GM23248 (cell line): ENCODE results near the gene NAPG. TPM values are rescaled to one million over a fixed set of nuclear protein-coding genes. Genes with fewer than 3 reads are reported as not detected.

Experiments
- DNase-seq: peaks from one replicate; pipeline ENCODE4 v3.0.0-alpha.2; 2015
- H2AFZ ChIP-seq: fragments of 200-600 bp; sonication (generic); 2 replicates; pipeline ENCODE4 v1.6.1; 2016; ENCODE audit warnings: antibody characterized with exemption
- H3F3A ChIP-seq: fragments of 200-600 bp; sonication (generic); 2 replicates; pipeline ENCODE4 v1.6.1; 2016; ENCODE audit warnings: mild to moderate bottlenecking, antibody characterized with exemption, mixed run types; ENCODE audit not compliant: insufficient read depth
- H3K27ac ChIP-seq: fragments of 200-600 bp; sonication (generic); 2 replicates; pipeline ENCODE4 v1.5.1; 2016; ENCODE audit warnings: mild to moderate bottlenecking
- H3K27me3 ChIP-seq: fragments of 200-600 bp; sonication (generic); replicated peaks from 2 replicates; pipeline ENCODE4 v1.6.1; 2016; ENCODE audit warnings: mild to moderate bottlenecking; ENCODE audit not compliant: insufficient read depth
- H3K36me3 ChIP-seq: fragments of 200-600 bp; sonication (generic); 2 replicates; pipeline ENCODE4 v1.6.1; 2016; ENCODE audit warnings: low read depth, mild to moderate bottlenecking
- H3K4me1 ChIP-seq: fragments of 200-600 bp; sonication (generic); 2 replicates; pipeline ENCODE4 v1.6.1; 2016; ENCODE audit warnings: mild to moderate bottlenecking; ENCODE audit not compliant: insufficient read depth
- H3K4me2 ChIP-seq: fragments of 200-600 bp; sonication (generic); one replicate; pipeline ENCODE4 v1.6.1; 2016; ENCODE audit warnings: mild to moderate bottlenecking; ENCODE audit not compliant: unreplicated experiment
- H3K4me3 ChIP-seq: fragments of 200-600 bp; sonication (generic); 2 replicates; pipeline ENCODE4 v1.5.1; 2016; ENCODE audit warnings: mild to moderate bottlenecking
- H3K79me2 ChIP-seq: fragments of 200-600 bp; sonication (generic); 2 replicates; pipeline ENCODE4 v1.6.1; 2016; ENCODE audit warnings: mild to moderate bottlenecking; ENCODE audit not compliant: insufficient read depth
- H3K9ac ChIP-seq: fragments of 200-600 bp; sonication (generic); 2 replicates; pipeline ENCODE4 v1.6.1; 2016; ENCODE audit warnings: mild to moderate bottlenecking
- H3K9me2 ChIP-seq: fragments of 200-600 bp; sonication (generic); 2 replicates; pipeline ENCODE4 v1.6.1; 2016; ENCODE audit warnings: mixed run types, mild to moderate bottlenecking, moderate library complexity; ENCODE audit not compliant: insufficient read depth
- H3K9me3 ChIP-seq: fragments of 200-600 bp; sonication (generic); one replicate; pipeline ENCODE4 v1.6.1; 2017; ENCODE audit warnings: low read depth
- H4K20me1 ChIP-seq: fragments of 200-600 bp; sonication (generic); 2 replicates; pipeline ENCODE4 v1.6.0; 2016; ENCODE audit not compliant: insufficient read depth
- EZH2 ChIP-seq: fragments of 200-600 bp; sonication (generic); IDR thresholded peaks from 2 replicates; pipeline ENCODE4 v1.6.1; 2018; ENCODE audit warnings: antibody characterized with exemption, mild to moderate bottlenecking; ENCODE audit not compliant: insufficient read depth, poor library complexity, severe bottlenecking
- EZH2phosphoT487 ChIP-seq: fragments of 200-600 bp; sonication (generic); IDR thresholded peaks from 2 replicates; pipeline ENCODE4 v1.6.1; 2018; ENCODE audit warnings: antibody characterized with exemption, moderate library complexity, mild to moderate bottlenecking, low read depth; ENCODE audit not compliant: insufficient read depth
- WGBS, 2 experiments: methylation state at CpG; one replicate each; pipeline ENCODE4 v1.1.6; 2015 to 2017; ENCODE audit warnings: low lambda C conversion rate in 2 of 2, low coverage in 1 of 2; ENCODE audit errors: missing lambda C conversion rate in 2 of 2; 5-methylcytosine and 5-hydroxymethylcytosine counted together
- in situ Hi-C: fragments of 300-500 bp; cut with MboI; formaldehyde crosslinking; loops from 2 replicates; pipeline ENCODE4 v1.15.0; 2020
- polyA plus RNA-seq: library from polyadenylated mRNA; unstranded; fragments of >200 nt; fragmentation: Nextera tagmentation; extraction: Ambion mirVana; gene quantifications from 2 replicates; pipeline ENCODE4 v1.2.1, GENCODE V29; 2016
- total RNA-seq: library from RNA; depleted of rRNA; stranded (reverse); fragments of >200 nt; shearing (Covaris generic); gene quantifications from 2 replicates; pipeline ENCODE4 v1.2.3, GENCODE V29; 2014; rRNA removed

NAPG gene
- total RNA-seq (31.1 and 33.6 TPM in 2 replicates), polyA plus RNA-seq (24.5 and 27.4 TPM in 2 replicates)

GRCh38 chr18:10525697-10526560 lies at the start of gene NAPG:
TSS of gene NAPG (plus strand) at chr18:10526027. CDS start at chr18:10526103, 76 bp downstream.
- no peaks in the 10 kb centered on the region for H3K36me3 ChIP-seq
- H3K27ac ChIP-seq: peak within 1 kb of the TSS; percentile 76
- H3K4me2 ChIP-seq: peak within 1 kb of the TSS; percentile 91
- H3K27me3 ChIP-seq: no peaks in the 10 kb centered on the region
- H3K9me2 ChIP-seq: no peaks in the 10 kb centered on the region
- H3K9me3 ChIP-seq: no peaks in the 10 kb centered on the region
- peak within 1 kb of the TSS; percentile 87 for H3K4me3 ChIP-seq
- peaks cover 48% of the 10 kb centered on the region for H3K79me2 ChIP-seq
- H4K20me1 ChIP-seq: peaks cover 11% of the 10 kb centered on the region; the same call in 1 of the 2 replicates
- 1% methylated on average over 46 to 52 of the region's 68 CpGs for WGBS, 2 experiments
- peaks cover 14% of the 10 kb centered on the region for H3F3A ChIP-seq
- H3K9ac ChIP-seq: peak within 1 kb of the TSS; percentile 90
- H2AFZ ChIP-seq: peak within 1 kb of the TSS; percentile 84
- peaks cover 24% of the 10 kb centered on the region for H3K4me1 ChIP-seq
- TF ChIP-seq EZH2phosphoT487 (no peak), EZH2 (no peak)
- DNase-seq: peak; percentile 96
- in situ Hi-C loops: no loop called here

DNA sequence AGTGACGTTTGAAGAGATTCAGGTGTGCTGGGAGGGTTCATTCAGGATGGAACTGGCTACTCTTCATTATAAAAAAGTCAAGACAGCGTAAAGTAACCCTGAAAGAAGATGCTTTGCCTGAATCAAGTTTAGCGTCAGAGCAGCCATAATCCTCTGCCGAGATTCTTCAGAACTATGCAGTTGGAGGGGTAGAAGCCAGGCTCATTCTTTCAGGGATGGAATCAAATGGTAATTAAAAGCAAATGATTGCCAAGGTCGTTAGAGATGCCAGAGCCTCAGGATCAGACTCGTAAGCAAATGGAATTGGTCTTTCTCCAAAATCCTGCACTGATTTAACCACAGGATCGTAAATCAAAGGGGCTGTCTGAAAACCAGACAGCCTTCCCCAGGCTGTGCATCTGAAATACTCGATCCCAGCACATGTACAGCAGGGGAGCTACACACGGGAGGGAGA lies 49.5 kb upstream of the NAPG start:
- no peaks in the 10 kb centered on the region for H3K4me1 ChIP-seq
- DNase-seq: peak; percentile 34
- H4K20me1 ChIP-seq: no peaks in the 10 kb centered on the region
- no peak overlapping the region for H3K9ac ChIP-seq
- H2AFZ ChIP-seq: no peak overlapping the region
- no peaks in the 10 kb centered on the region for H3K36me3 ChIP-seq
- WGBS, 2 experiments: 10 to 12% methylated on average over 9 of the region's 9 CpGs
- in situ Hi-C loops: no loop called here
- H3K4me2 ChIP-seq: peak overlapping the region; percentile 52
- H3K9me3 ChIP-seq: no peaks in the 10 kb centered on the region
- TF ChIP-seq EZH2 (no peak), EZH2phosphoT487 (no peak)
- H3F3A ChIP-seq: no peaks in the 10 kb centered on the region
- H3K27ac ChIP-seq: no peak overlapping the region
- H3K79me2 ChIP-seq: no peaks in the 10 kb centered on the region
- no peaks in the 10 kb centered on the region for H3K9me2 ChIP-seq
- peaks cover 21% of the 10 kb centered on the region for H3K27me3 ChIP-seq
- H3K4me3 ChIP-seq: no peak overlapping the region

DNA sequence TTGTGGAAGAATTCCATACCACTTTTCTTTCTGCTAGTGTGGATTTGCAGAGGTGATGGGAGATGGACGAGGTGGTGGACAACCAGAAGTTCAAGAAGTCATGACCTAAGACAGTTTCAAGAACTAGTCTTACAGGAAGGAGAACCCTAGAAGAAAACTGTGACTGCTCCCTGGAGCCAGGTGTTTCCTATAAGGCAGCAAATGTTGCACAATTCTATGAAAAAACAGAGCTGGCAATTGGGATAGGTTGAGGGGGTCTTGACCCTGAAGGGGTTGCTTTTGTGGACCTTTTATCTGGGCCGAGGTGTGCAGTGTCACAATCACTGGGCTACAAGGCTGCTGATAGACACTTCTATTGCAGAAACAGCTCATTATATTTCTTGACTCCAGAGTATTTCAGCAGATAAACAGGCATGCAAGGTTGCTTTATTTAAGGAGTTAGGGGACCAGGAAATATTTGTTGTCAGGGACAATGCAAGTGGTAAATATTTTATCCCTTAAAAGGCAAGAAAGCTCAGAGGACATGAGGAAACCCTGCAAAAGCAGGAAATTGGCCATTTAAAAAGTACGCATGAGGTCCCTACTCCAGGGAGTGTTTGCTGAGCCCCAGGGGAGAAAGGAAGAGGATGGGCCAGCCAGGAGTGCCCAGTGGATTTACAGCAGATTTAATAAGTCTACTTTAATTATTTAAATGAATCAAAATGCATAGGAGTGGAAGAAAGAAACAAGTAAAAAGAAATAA lies 48.5 kb upstream of the NAPG start:
- Histone ChIP-seq H3K9me3 (no peaks in the 10 kb centered on the region), H3K4me1 (no peaks in the 10 kb centered on the region), H3K4me3 (no peak overlapping the region), H4K20me1 (no peaks in the 10 kb centered on the region), H3K36me3 (no peaks in the 10 kb centered on the region), H2AFZ (no peak overlapping the region), H3K27ac (no peak overlapping the region), H3K9ac (no peak overlapping the region), H3K79me2 (no peaks in the 10 kb centered on the region), H3K27me3 (peaks cover 21% of the 10 kb centered on the region), H3F3A (no peaks in the 10 kb centered on the region), H3K4me2 (no peak overlapping the region), H3K9me2 (no peaks in the 10 kb centered on the region)
- no peak for TF ChIP-seq EZH2phosphoT487
- no peak for TF ChIP-seq EZH2
- no peak for DNase-seq
- WGBS, 2 experiments: 80 to 82% methylated on average over 3 of the region's 3 CpGs
- in situ Hi-C loops: no loop called here

DNA sequence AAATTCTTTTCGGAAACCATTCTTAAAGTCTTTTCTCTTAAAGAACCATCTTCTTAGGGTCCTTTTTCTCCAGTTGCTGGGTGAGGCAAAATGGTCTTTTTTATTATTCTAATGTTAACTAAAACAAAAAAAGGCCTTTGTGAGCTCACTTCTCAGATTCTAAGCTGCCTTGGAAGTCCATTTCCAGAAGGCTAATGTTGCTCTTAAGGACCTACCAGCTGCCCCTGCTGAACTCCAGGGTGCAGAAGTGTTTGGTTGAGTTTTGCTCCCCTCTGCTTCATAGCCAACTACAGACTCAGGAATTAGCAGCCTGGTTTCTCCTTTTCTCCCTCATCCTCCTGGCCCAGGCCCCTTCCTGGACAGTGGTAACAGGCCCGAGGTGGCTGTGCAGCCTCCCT lies 48.0 kb upstream of the NAPG start:
- WGBS, 2 experiments: 82 to 90% methylated on average over 2 of the region's 2 CpGs
- no peak for DNase-seq
- H3K4me2 ChIP-seq: no peak overlapping the region
- no peaks in the 10 kb centered on the region for H3K9me3 ChIP-seq
- in situ Hi-C loops: no loop called here
- H3K4me1 ChIP-seq: no peaks in the 10 kb centered on the region
- no peak overlapping the region for H2AFZ ChIP-seq
- TF ChIP-seq EZH2phosphoT487 (no peak), EZH2 (no peak)
- H4K20me1 ChIP-seq: no peaks in the 10 kb centered on the region
- no peak overlapping the region for H3K27ac ChIP-seq
- no peak overlapping the region for H3K4me3 ChIP-seq
- H3K36me3 ChIP-seq: no peaks in the 10 kb centered on the region
- H3K9me2 ChIP-seq: no peaks in the 10 kb centered on the region
- peaks cover 21% of the 10 kb centered on the region for H3K27me3 ChIP-seq
- no peaks in the 10 kb centered on the region for H3K79me2 ChIP-seq
- no peak overlapping the region for H3K9ac ChIP-seq
- no peaks in the 10 kb centered on the region for H3F3A ChIP-seq
